Left kidney (tissue), 8 donors: ENCODE measurements around the gene COL26A1. TPM values are rescaled to one million over a fixed set of nuclear protein-coding genes. Genes with fewer than 3 reads are reported as not detected.
A peak's percentile ranks its signal among the peaks of the same experiment; 100 is the strongest.
"Not testable (repeated sequence)": the region's sequence is repeated elsewhere in the genome, so short reads cannot be mapped to it uniquely, and the experiment has no call there.

ENCODE experiments used
- DNase-seq: peaks from one replicate; pipeline ENCODE4 v3.0.0-alpha.2; 2013
- long read RNA-seq, 8 donors: transcript quantifications; one replicate each; lab custom pipeline, GENCODE V29; 2026
- polyA plus RNA-seq: library from polyadenylated mRNA; unstranded; fragments of 120-200 nt; gene quantifications from one replicate; pipeline ENCODE4 v1.2.1, GENCODE V29; 2013; ENCODE audit not compliant: insufficient read length

The COL26A1 gene
- polyA plus RNA-seq: 22.5 TPM
- long read RNA-seq, donor 1, partial matches to known transcripts: 0 of 10 reads
- long read RNA-seq, donor 1, other reads (novel, unspliced or antisense): 0 of 10 reads
- long read RNA-seq, donor 2, partial matches to known transcripts: 0 of 6 reads
- long read RNA-seq, donor 2, other reads (novel, unspliced or antisense): 0 of 6 reads
- long read RNA-seq, donor 3, partial matches to known transcripts: 19 of 26 reads
- long read RNA-seq, donor 3, other reads (novel, unspliced or antisense): 0 of 26 reads
- long read RNA-seq, donor 4: 0 reads
- long read RNA-seq, donor 5, transcript COL26A1-201 (13 exons, 3,033 nt): major isoform, 7 of 42 reads
- long read RNA-seq, donor 5, transcript COL26A1-203 (13 exons, 2,970 nt): major isoform, 7 of 42 reads
- long read RNA-seq, donor 5, partial matches to known transcripts: 28 of 42 reads
- long read RNA-seq, donor 5, other reads (novel, unspliced or antisense): 0 of 42 reads
- long read RNA-seq, donor 6, partial matches to known transcripts: 32 of 38 reads
- long read RNA-seq, donor 6, other reads (novel, unspliced or antisense): 0 of 38 reads
- long read RNA-seq, donor 7, transcript COL26A1-201 (13 exons, 3,033 nt): major isoform, 6 of 33 reads
- long read RNA-seq, donor 7, partial matches to known transcripts: 24 of 33 reads
- long read RNA-seq, donor 7, other reads (novel, unspliced or antisense): 0 of 33 reads
- long read RNA-seq, donor 8, partial matches to known transcripts: 0 of 1 reads
- long read RNA-seq, donor 8, other reads (novel, unspliced or antisense): 0 of 1 reads

GRCh38 chr7:101362334-101363195 lies at the start of gene COL26A1:
COL26A1 (plus strand) TSS chr7:101362875; CDS start chr7:101363033, 158 bp downstream.
- no peak for DNase-seq

GRCh38 chr7:101315336-101315735 lies 47.3 kb upstream of the COL26A1 start:
- DNase-seq: no peak

- DNase-seq: no peak
These were observed 43.3 kb upstream of the COL26A1 start for GRCh38 chr7:101319401-101319800.

GRCh38 chr7:101321491-101322401 lies 40.9 kb upstream of the COL26A1 start, which contains the start of gene IFT22:
IFT22 (minus strand) TSS chr7:101321812; CDS start chr7:101321709, 103 bp downstream.
- peak; percentile 96 for DNase-seq

GRCh38 chr7:101328159-101328558 lies 34.5 kb upstream of the COL26A1 start:
- DNase-seq: no peak

- DNase-seq: no peak
These were observed 32.6 kb upstream of the COL26A1 start for GRCh38 chr7:101330011-101330484.

- no peak for DNase-seq
These were observed 30.6 kb upstream of the COL26A1 start for GRCh38 chr7:101332026-101332425.

GRCh38 chr7:101333912-101334311 lies 28.8 kb upstream of the COL26A1 start:
- DNase-seq: no peak

- no peak for DNase-seq
These were observed 22.3 kb upstream of the COL26A1 start for GRCh38 chr7:101340379-101340778.

GRCh38 chr7:101342892-101343291 lies 19.8 kb upstream of the COL26A1 start:
- DNase-seq: no peak

GRCh38 chr7:101347477-101347876 lies 15.2 kb upstream of the COL26A1 start:
- no peak for DNase-seq

GRCh38 chr7:101348456-101349067 lies 14.1 kb upstream of the COL26A1 start:
- DNase-seq: not testable (repeated sequence)

- not testable (repeated sequence) for DNase-seq
These were observed 13.4 kb upstream of the COL26A1 start for GRCh38 chr7:101349300-101349699.

- DNase-seq: no peak
These were observed 9.8 kb upstream of the COL26A1 start for GRCh38 chr7:101352920-101353308.

- DNase-seq: no peak
These were observed 5.2 kb upstream of the COL26A1 start for GRCh38 chr7:101357433-101357832.

- DNase-seq: no peak
These were observed 590 bp downstream of the COL26A1 start for GRCh38 chr7:101363196-101363733.

GRCh38 chr7:101363734-101364374 lies 1.2 kb downstream of the COL26A1 start:
- DNase-seq: peak; percentile 75

- no peak for DNase-seq
These were observed 3.3 kb downstream of the COL26A1 start for GRCh38 chr7:101365956-101366355.

GRCh38 chr7:101367676-101368075 lies 5.0 kb downstream of the COL26A1 start:
- DNase-seq: no peak
